ENCODE measurements around the gene HS3ST4. TPM values are rescaled to one million over a fixed set of nuclear protein-coding genes. Genes with fewer than 3 reads are reported as not detected.

The HS3ST4 gene
- total RNA-seq, 4 donors from 2014 or later: not detected

GRCh38 chr16:25817876-25818275, 126.1 kb downstream of the HS3ST4 start:
- DNase-seq (ENCODE audit: low spot score) (no peak), ATAC-seq (ENCODE audit: low FRiP score) (no peak)
- TF ChIP-seq CTCF (IDR thresholded peaks at IDR 0.05): no peak

- no peak for TF ChIP-seq CTCF (IDR thresholded peaks at IDR 0.05)
- DNase-seq (ENCODE audit: low spot score) (no peak), ATAC-seq (ENCODE audit: low FRiP score) (no peak)
These were observed 132.1 kb downstream of the HS3ST4 start for GRCh38 chr16:25823891-25824290.

GRCh38 chr16:25827709-25828108, 135.9 kb downstream of the HS3ST4 start:
- no peak for TF ChIP-seq CTCF (IDR thresholded peaks at IDR 0.05)
- DNase-seq (ENCODE audit: low spot score) (no peak), ATAC-seq (ENCODE audit: low FRiP score) (no peak)

GRCh38 chr16:25828510-25828909, 136.8 kb downstream of the HS3ST4 start:
- no peak for DNase-seq (ENCODE audit: low spot score)
- no peak for ATAC-seq (ENCODE audit: low FRiP score)
- no peak for TF ChIP-seq CTCF (IDR thresholded peaks at IDR 0.05)

GRCh38 chr16:25832291-25832690, 140.5 kb downstream of the HS3ST4 start:
- TF ChIP-seq CTCF (IDR thresholded peaks at IDR 0.05): no peak
- DNase-seq (ENCODE audit: low spot score) (no peak), ATAC-seq (ENCODE audit: low FRiP score) (no peak)

- no peak for DNase-seq (ENCODE audit: low spot score)
- TF ChIP-seq CTCF (IDR thresholded peaks at IDR 0.05): no peak
- ATAC-seq (ENCODE audit: low FRiP score): no peak
These were observed 142.3 kb downstream of the HS3ST4 start for GRCh38 chr16:25834101-25834500.

GRCh38 chr16:25835126-25835525, 143.4 kb downstream of the HS3ST4 start:
- ATAC-seq (ENCODE audit: low FRiP score) (no peak), DNase-seq (ENCODE audit: low spot score) (no peak)
- TF ChIP-seq CTCF (IDR thresholded peaks at IDR 0.05): no peak

Data from omental fat pad (tissue), 4 donors.